ENCODE results near the gene CEACAM8. TPM values are rescaled to one million over a fixed set of nuclear protein-coding genes. Genes with fewer than 3 reads are reported as not detected.

Gene CEACAM8
- total and polyA plus RNA-seq, 2 donors (not counting 1 experiment from before 2014, with no cell fraction given): not detected

DNA sequence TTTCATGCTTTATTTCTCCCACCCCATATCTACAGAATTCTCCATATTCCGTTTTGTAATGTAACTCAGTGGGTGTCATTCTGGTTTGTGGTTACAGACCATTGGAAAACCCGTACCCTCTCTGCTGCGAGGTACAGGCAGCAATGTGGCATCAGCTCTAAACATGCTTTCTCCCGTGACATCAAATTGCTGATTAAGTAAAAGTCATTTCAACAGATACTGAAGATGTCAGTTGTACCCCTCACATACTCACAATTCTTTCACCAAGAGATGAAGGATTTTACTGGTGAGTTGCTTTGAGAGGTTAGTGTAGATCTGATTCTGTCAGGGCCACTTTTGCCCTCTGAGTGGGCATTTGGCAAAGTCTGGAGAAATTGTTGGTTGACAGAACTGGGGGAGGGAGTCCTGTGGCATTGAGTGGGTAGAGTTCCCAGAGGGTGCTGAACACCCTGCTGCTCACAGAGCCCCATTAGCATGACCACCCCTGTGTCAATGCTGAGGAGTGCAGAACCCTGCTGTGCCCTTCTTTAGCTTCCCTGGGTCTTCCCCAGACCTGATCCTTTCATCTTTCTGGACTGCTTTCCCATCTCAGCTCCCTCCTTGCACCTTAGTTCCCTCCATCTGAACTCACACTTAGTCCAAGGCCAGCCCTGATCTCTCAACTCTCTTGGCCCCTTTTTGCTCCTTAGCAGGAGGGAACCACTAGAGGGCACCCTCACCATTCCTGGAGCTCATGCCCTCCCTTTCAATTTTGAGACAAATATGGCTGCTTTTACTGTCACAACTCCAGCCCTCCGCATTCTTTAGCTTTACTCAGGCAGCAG is 39.9 kb upstream of the CEACAM8 start:
- ChIA-PET POLR2A (no interaction called here), CTCF (interaction anchor here (0.8 to 2.1 kb wide), 5 partner anchors 9 to 68 kb away, joined by 3 to 5 read pairs (median 3); no protein-coding TSS in a partner anchor)
- intact Hi-C loops (cut with micrococcal nuclease): no loop called here
- H3K9ac ChIP-seq (ENCODE audit: low read length): no peak overlapping the region
- DNase-seq (peak; percentile 32), ATAC-seq (ENCODE audit: low read depth) (no peak)
- Mint-ChIP-seq H3K27me3 (peaks cover 35% of the 10 kb centered on the region), H3K9me3 (ENCODE audit: insufficient read depth) (no peaks in the 10 kb centered on the region), H3K4me3 (no peak overlapping the region), H3K27ac (no peak overlapping the region), H3K4me1 (no peaks in the 10 kb centered on the region)
- WGBS (ENCODE audit: insufficient coverage): 100% methylated on average over 1 of the region's 5 CpGs
- H3K27me3 ChIP-seq (replicated peaks in 1 of 4; ENCODE audit: control extremely low read depth in 1 of 4, control insufficient read depth in 3 of 4, insufficient read depth in 4 of 4, low read length in 3 of 4): peaks cover 0 to 13% (median 0%) of the 10 kb centered on the region in 4 experiments
- H3K4me1 ChIP-seq (ENCODE audit: control insufficient read depth in 2 of 2, insufficient read depth in 2 of 2, low read length in 2 of 2): no peaks in the 10 kb centered on the region
- H4K20me1 ChIP-seq (ENCODE audit: control insufficient read depth, insufficient read depth, low read length, poor library complexity, severe bottlenecking): no peaks in the 10 kb centered on the region
- H3K36me3 ChIP-seq (replicated peaks in 1 of 2; ENCODE audit: control extremely low read depth in 1 of 2, control insufficient read depth in 1 of 2, extremely low read depth in 1 of 2, insufficient read depth in 2 of 2, low read length in 1 of 2): no peaks in the 10 kb centered on the region
- no peak for TF ChIP-seq EZH2 (IDR thresholded peaks at IDR 0.05; ENCODE audit: borderline replicate concordance, insufficient read depth, low read depth, low read length, poor library complexity, severe bottlenecking)
- TF ChIP-seq, protein P1, sequence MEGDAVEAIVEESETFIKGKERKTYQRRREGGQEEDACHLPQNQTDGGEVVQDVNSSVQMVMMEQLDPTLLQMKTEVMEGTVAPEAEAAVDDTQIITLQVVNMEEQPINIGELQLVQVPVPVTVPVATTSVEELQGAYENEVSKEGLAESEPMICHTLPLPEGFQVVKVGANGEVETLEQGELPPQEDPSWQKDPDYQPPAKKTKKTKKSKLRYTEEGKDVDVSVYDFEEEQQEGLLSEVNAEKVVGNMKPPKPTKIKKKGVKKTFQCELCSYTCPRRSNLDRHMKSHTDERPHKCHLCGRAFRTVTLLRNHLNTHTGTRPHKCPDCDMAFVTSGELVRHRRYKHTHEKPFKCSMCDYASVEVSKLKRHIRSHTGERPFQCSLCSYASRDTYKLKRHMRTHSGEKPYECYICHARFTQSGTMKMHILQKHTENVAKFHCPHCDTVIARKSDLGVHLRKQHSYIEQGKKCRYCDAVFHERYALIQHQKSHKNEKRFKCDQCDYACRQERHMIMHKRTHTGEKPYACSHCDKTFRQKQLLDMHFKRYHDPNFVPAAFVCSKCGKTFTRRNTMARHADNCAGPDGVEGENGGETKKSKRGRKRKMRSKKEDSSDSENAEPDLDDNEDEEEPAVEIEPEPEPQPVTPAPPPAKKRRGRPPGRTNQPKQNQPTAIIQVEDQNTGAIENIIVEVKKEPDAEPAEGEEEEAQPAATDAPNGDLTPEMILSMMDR (IDR thresholded peaks at IDR 0.05): peak; percentile 67
- no peak overlapping the region for H3K27ac ChIP-seq (ENCODE audit: low read length in 2 of 2)
- no peaks in the 10 kb centered on the region for H3K79me2 ChIP-seq (ENCODE audit: control insufficient read depth, insufficient read depth, low read length)
- no peak overlapping the region for H3K4me2 ChIP-seq (replicated peaks; ENCODE audit: low read depth, low read length, poor library complexity, severe bottlenecking)
- peaks cover 0 to 9% (median 0%) of the 10 kb centered on the region in 3 donors for H3K9me3 ChIP-seq (ENCODE audit: control extremely low read depth in 1 of 3, control insufficient read depth in 2 of 3, insufficient read depth in 1 of 3, low read length in 2 of 3)
- no peak overlapping the region for H3K4me3 ChIP-seq (ENCODE audit: control extremely low read depth in 1 of 5, extremely low read depth in 1 of 5, insufficient read depth in 1 of 5, low read depth in 2 of 5, low read length in 4 of 5)
- H2AFZ ChIP-seq (ENCODE audit: insufficient read depth, low read depth, low read length, poor library complexity, severe bottlenecking): no peak overlapping the region

DNA sequence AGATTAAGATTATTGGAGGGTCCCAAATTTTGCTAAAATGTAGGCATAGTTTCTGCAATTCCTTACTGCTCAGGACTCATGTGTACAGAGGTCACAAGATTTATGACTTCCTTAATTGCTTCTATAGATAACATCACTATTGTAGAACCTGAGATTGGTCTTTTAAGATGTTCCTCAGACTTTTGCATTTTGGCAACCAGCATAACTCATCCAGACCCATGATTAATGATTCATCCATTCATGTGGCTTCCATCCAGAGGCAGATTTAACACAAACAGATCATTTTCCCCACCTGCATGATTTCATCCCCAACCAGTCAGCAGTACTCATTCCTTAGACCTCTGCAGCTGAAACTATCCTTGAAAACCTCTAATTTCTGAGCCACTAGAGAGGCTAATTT is 34.5 kb upstream of the CEACAM8 start:
- peaks cover 46% of the 10 kb centered on the region for H3K27me3 Mint-ChIP-seq
- POLR2A ChIA-PET: no interaction called here
- CTCF ChIA-PET: no interaction called here

More for the DNA sequence above, 34.5 kb upstream of the CEACAM8 start:
- H3K27ac Mint-ChIP-seq: no peak overlapping the region
- H3K4me3 Mint-ChIP-seq: no peak overlapping the region
- no peak overlapping the region for H3K4me2 ChIP-seq (replicated peaks; ENCODE audit: low read depth, low read length, poor library complexity, severe bottlenecking)
- peaks cover 0 to 8% (median 0%) of the 10 kb centered on the region in 4 experiments for H3K27me3 ChIP-seq (replicated peaks in 1 of 4; ENCODE audit: control extremely low read depth in 1 of 4, control insufficient read depth in 3 of 4, insufficient read depth in 4 of 4, low read length in 3 of 4)
- H3K27ac ChIP-seq (ENCODE audit: low read length in 2 of 2): no peak overlapping the region
- H3K4me3 ChIP-seq (ENCODE audit: control extremely low read depth in 1 of 5, extremely low read depth in 1 of 5, insufficient read depth in 1 of 5, low read depth in 2 of 5, low read length in 4 of 5): no peak overlapping the region
- no peak overlapping the region for H3K9ac ChIP-seq (ENCODE audit: low read length)
- no peaks in the 10 kb centered on the region for H4K20me1 ChIP-seq (ENCODE audit: control insufficient read depth, insufficient read depth, low read length, poor library complexity, severe bottlenecking)
- no peaks in the 10 kb centered on the region for H3K4me1 Mint-ChIP-seq
- H3K4me1 ChIP-seq (ENCODE audit: control insufficient read depth in 2 of 2, insufficient read depth in 2 of 2, low read length in 2 of 2): no peaks in the 10 kb centered on the region
- TF ChIP-seq, protein P1 (IDR thresholded peaks at IDR 0.05): no peak
- no peak for TF ChIP-seq EZH2 (IDR thresholded peaks at IDR 0.05; ENCODE audit: borderline replicate concordance, insufficient read depth, low read depth, low read length, poor library complexity, severe bottlenecking)
- peaks cover 0 to 5% (median 0%) of the 10 kb centered on the region in 3 donors for H3K9me3 ChIP-seq (ENCODE audit: control extremely low read depth in 1 of 3, control insufficient read depth in 2 of 3, insufficient read depth in 1 of 3, low read length in 2 of 3)
- H3K9me3 Mint-ChIP-seq (ENCODE audit: insufficient read depth): no peaks in the 10 kb centered on the region
- no peak overlapping the region for H2AFZ ChIP-seq (ENCODE audit: insufficient read depth, low read depth, low read length, poor library complexity, severe bottlenecking)
- H3K36me3 ChIP-seq (replicated peaks in 1 of 2; ENCODE audit: control extremely low read depth in 1 of 2, control insufficient read depth in 1 of 2, extremely low read depth in 1 of 2, insufficient read depth in 2 of 2, low read length in 1 of 2): no peaks in the 10 kb centered on the region
- ATAC-seq (ENCODE audit: low read depth): no peak
- intact Hi-C loops (cut with micrococcal nuclease): no loop called here
- H3K79me2 ChIP-seq (ENCODE audit: control insufficient read depth, insufficient read depth, low read length): no peaks in the 10 kb centered on the region
- DNase-seq: no peak

Measured in B cell (primary cell).